ENCODE measurements around the gene KLF17. TPM values are rescaled to one million over a fixed set of nuclear protein-coding genes. Genes with fewer than 3 reads are reported as not detected.

Gene KLF17
- total RNA-seq, 1 donor from 2014 or later = not detected

DNA sequence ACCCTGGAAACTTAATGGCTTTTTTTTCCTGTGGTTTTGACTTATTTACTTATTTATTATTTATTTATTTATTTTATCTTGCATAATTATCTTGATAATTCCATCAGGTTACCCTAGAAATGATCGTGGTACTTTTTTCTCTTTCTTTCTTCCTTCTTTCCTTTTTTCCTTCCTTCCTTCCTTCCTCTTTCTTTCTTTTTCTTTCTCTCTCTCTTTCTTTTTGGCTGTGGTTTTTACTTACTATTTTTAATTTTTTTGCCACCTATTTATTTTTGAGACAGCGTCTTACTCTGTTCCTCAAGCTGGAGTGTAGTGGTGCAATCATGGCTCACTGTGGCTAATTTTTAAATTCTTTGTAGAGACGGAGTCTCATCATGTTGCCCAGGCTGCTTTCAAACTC lies 29.0 kb downstream of the KLF17 start:
- H3K36me3 ChIP-seq = no peaks in the 10 kb centered on the region
- intact Hi-C loops (cut with DNase I) = no loop called here
- no peak overlapping the region for H3K27ac ChIP-seq
- DNase-seq (ENCODE audit: low spot score in 2 of 2) = no peak
- H3K4me3 ChIP-seq = no peak overlapping the region
- H3K27me3 ChIP-seq = no peaks in the 10 kb centered on the region
- no peak for TF ChIP-seq CTCF (IDR thresholded peaks at IDR 0.05)
- peaks cover 17 to 20% of the 10 kb centered on the region in 2 donors for H3K9me3 ChIP-seq
- no peaks in the 10 kb centered on the region for H3K4me1 ChIP-seq

DNA sequence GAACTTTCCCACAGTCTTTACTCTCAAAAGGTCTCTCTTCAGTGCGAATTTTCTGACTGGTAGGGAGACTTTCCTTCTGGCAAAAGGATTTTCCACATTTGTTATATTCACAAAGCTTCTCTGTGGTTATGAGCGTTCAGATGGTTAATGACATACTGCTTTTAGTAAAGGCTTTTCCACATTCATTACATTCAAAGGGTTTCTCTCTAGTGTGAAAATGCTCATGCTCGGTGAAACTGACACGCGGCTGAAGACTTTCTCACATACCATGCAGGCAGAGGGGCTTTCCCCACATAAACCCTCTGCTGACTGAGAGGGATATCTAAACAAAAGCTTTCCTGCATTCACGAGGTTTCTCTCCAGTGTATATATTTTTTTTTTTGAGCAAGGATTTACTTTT lies 32.7 kb downstream of the KLF17 start:
- Histone ChIP-seq H3K4me3 (no peak overlapping the region), H3K27me3 (no peaks in the 10 kb centered on the region), H3K36me3 (no peaks in the 10 kb centered on the region), H3K4me1 (no peaks in the 10 kb centered on the region), H3K27ac (no peak overlapping the region), H3K9me3 (no peaks in the 10 kb centered on the region)
- intact Hi-C loops (cut with DNase I) = no loop called here
- DNase-seq (ENCODE audit: low spot score in 2 of 2) = no peak
- TF ChIP-seq CTCF (IDR thresholded peaks at IDR 0.05) = no peak

- intact Hi-C loops (cut with DNase I) = no loop called here
Observed at GRCh38 chr1:44151808-44152207, 33.2 kb downstream of the KLF17 start.

DNA sequence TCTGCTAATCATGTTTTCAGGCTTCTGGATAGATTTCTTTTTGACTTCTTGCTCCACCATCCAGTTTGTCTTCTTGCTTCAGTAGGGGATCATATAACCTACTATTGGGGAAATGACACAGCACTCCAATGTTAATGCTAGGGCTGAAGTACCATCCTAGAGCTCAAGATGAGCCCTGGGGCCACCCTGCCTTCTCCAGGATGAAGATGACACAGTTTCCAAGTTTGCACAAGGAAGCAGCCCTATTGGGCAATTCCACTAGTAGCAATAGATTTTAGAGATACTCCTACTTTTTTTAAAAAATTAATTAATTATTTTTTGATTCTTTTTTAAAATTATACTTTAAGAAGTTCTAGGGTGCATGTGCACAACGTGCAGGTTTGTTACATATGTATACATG lies 34.1 kb downstream of the KLF17 start:
- no peaks in the 10 kb centered on the region for H3K27me3 ChIP-seq
- no peaks in the 10 kb centered on the region for H3K4me1 ChIP-seq
- TF ChIP-seq CTCF (IDR thresholded peaks at IDR 0.05) = no peak
- H3K9me3 ChIP-seq = no peaks in the 10 kb centered on the region
- intact Hi-C loops (cut with DNase I) = no loop called here
- no peaks in the 10 kb centered on the region for H3K36me3 ChIP-seq
- no peak overlapping the region for H3K27ac ChIP-seq
- DNase-seq (ENCODE audit: low spot score in 2 of 2) = no peak
- no peak overlapping the region for H3K4me3 ChIP-seq

More at GRCh38 chr1:44151808-44152207, 33.2 kb downstream of the KLF17 start:
- Histone ChIP-seq H3K9me3 (no peaks in the 10 kb centered on the region), H3K4me1 (no peaks in the 10 kb centered on the region), H3K36me3 (no peaks in the 10 kb centered on the region), H3K4me3 (no peak overlapping the region), H3K27ac (no peak overlapping the region), H3K27me3 (no peaks in the 10 kb centered on the region)
- DNase-seq (ENCODE audit: low spot score in 2 of 2) = no peak
- no peak for TF ChIP-seq CTCF (IDR thresholded peaks at IDR 0.05)

- Histone ChIP-seq H3K9me3 (no peaks in the 10 kb centered on the region), H3K27ac (no peak overlapping the region)
Observed at GRCh38 chr1:44154049-44154448, 35.4 kb downstream of the KLF17 start.

More at GRCh38 chr1:44154049-44154448, 35.4 kb downstream of the KLF17 start:
- no peaks in the 10 kb centered on the region for H3K36me3 ChIP-seq
- H3K4me1 ChIP-seq = no peaks in the 10 kb centered on the region
- no peaks in the 10 kb centered on the region for H3K27me3 ChIP-seq
- no peak for DNase-seq (ENCODE audit: low spot score in 2 of 2)
- H3K4me3 ChIP-seq = no peak overlapping the region
- no peak for TF ChIP-seq CTCF (IDR thresholded peaks at IDR 0.05)
- intact Hi-C loops (cut with DNase I) = no loop called here

Measured in ascending aorta (tissue), 2 donors.